ENCODE results near the gene BRF1. TPM values are rescaled to one million over a fixed set of nuclear protein-coding genes. Genes with fewer than 3 reads are reported as not detected.

The BRF1 gene
- total and polyA plus RNA-seq, 2 donors (not counting 1 experiment from before 2014, with no cell fraction given), result 7.4 to 33.4 TPM

GRCh38 chr14:105159344-105159743 is 141.5 kb downstream of the BRF1 start:
- Histone ChIP-seq H2AFZ (ENCODE audit: low read length) (no peak overlapping the region), H4K20me1 (ENCODE audit: control insufficient read depth, extremely low read depth, insufficient read depth, low read length) (no peaks in the 10 kb centered on the region), H3K9me3 (ENCODE audit: control insufficient read depth, insufficient read depth, low read depth, low read length) (no peaks in the 10 kb centered on the region), H3K36me3 (ENCODE audit: control insufficient read depth, insufficient read depth, low read length) (no peaks in the 10 kb centered on the region), H3K27me3 (ENCODE audit: control insufficient read depth, insufficient read depth, low read length) (no peaks in the 10 kb centered on the region), H3K4me2 (ENCODE audit: extremely low read depth, insufficient read depth, low read length) (no peak overlapping the region), H3K79me2 (ENCODE audit: control insufficient read depth, insufficient read depth, low read length) (no peaks in the 10 kb centered on the region), H3K4me3 (replicated peaks in 1 of 4; ENCODE audit: control extremely low read depth in 1 of 4, insufficient read depth in 1 of 4, low read depth in 3 of 4, low read length in 4 of 4) (no peak overlapping the region), H3K9ac (ENCODE audit: insufficient read depth, low read length) (no peak overlapping the region), H3K27ac (ENCODE audit: insufficient read depth, low read length) (no peak overlapping the region), H3K4me1 (ENCODE audit: control insufficient read depth, extremely low read depth, insufficient read depth, low read length) (no peaks in the 10 kb centered on the region)
- no peak for DNase-seq (ENCODE audit: low read depth in 2 of 2)
- TF ChIP-seq EZH2 (IDR thresholded peaks at IDR 0.05; ENCODE audit: low read length, missing control alignments), result no peak
- no peak for TF ChIP-seq CTCF (conservative IDR thresholded peaks at IDR 0.05 in 1 of 2, IDR thresholded peaks at IDR 0.05 in 1 of 2; ENCODE audit: low read depth in 1 of 2, low read length in 2 of 2)

Other genes starting within 250 kb of the BRF1 start
- 0.17 and 0.26 TPM in 2 replicates for gene GPR132, start 235.6 kb downstream of the BRF1 start, total RNA-seq
- not detected in 2 replicates for gene GPR132, start 235.6 kb downstream of the BRF1 start, polyA plus RNA-seq
- 1.8 TPM in 2 replicates for gene JAG2, start 132.2 kb downstream of the BRF1 start, total RNA-seq
- gene JAG2, start 132.2 kb downstream of the BRF1 start, polyA plus RNA-seq, result 0.23 and 0.51 TPM in 2 replicates
- 13.9 and 14.2 TPM in 2 replicates for gene NUDT14, start 119.7 kb downstream of the BRF1 start, total RNA-seq
- gene NUDT14, start 119.7 kb downstream of the BRF1 start, polyA plus RNA-seq, result 6.1 and 6.7 TPM in 2 replicates
- 39.5 and 49.9 TPM in 2 replicates for gene BTBD6, start 52.5 kb downstream of the BRF1 start, total RNA-seq
- 31.9 and 44.9 TPM in 2 replicates for gene BTBD6, start 52.5 kb downstream of the BRF1 start, polyA plus RNA-seq
- 36.2 and 52.5 TPM in 2 replicates for gene PACS2, start 13.7 kb upstream of the BRF1 start, total RNA-seq
- 20.3 and 23.2 TPM in 2 replicates for gene PACS2, start 13.7 kb upstream of the BRF1 start, polyA plus RNA-seq
- 0.33 and 0.51 TPM in 2 replicates for gene TEX22, start 97.5 kb upstream of the BRF1 start, total RNA-seq
- 0.02 and 0.05 TPM in 2 replicates for gene TEX22, start 97.5 kb upstream of the BRF1 start, polyA plus RNA-seq
- 27.2 and 29.7 TPM in 2 replicates for gene MTA1, start 118.8 kb upstream of the BRF1 start, total RNA-seq
- gene MTA1, start 118.8 kb upstream of the BRF1 start, polyA plus RNA-seq, result 28.6 and 35.4 TPM in 2 replicates
- 37.5 and 68.5 TPM in 2 replicates for gene CRIP2, start 173.8 kb upstream of the BRF1 start, total RNA-seq
- gene CRIP2, start 173.8 kb upstream of the BRF1 start, polyA plus RNA-seq, result 58.9 and 59.8 TPM in 2 replicates
- 1.3 and 3.0 TPM in 2 replicates for gene CRIP1, start 185.9 kb upstream of the BRF1 start, total RNA-seq
- gene CRIP1, start 185.9 kb upstream of the BRF1 start, polyA plus RNA-seq, result 2.5 and 5.2 TPM in 2 replicates
- gene TEDC1, start 190.2 kb upstream of the BRF1 start, total RNA-seq, result 1.0 and 2.5 TPM in 2 replicates
- gene TEDC1, start 190.2 kb upstream of the BRF1 start, polyA plus RNA-seq, result 0.69 and 2.1 TPM in 2 replicates
- gene TMEM121, start 225.6 kb upstream of the BRF1 start, total RNA-seq, result 5.1 and 8.0 TPM in 2 replicates
- gene TMEM121, start 225.6 kb upstream of the BRF1 start, polyA plus RNA-seq, result 0.30 and 0.45 TPM in 2 replicates

All from fibroblast of lung (primary cell).